ENCODE results near the gene MARCO.

DNA sequence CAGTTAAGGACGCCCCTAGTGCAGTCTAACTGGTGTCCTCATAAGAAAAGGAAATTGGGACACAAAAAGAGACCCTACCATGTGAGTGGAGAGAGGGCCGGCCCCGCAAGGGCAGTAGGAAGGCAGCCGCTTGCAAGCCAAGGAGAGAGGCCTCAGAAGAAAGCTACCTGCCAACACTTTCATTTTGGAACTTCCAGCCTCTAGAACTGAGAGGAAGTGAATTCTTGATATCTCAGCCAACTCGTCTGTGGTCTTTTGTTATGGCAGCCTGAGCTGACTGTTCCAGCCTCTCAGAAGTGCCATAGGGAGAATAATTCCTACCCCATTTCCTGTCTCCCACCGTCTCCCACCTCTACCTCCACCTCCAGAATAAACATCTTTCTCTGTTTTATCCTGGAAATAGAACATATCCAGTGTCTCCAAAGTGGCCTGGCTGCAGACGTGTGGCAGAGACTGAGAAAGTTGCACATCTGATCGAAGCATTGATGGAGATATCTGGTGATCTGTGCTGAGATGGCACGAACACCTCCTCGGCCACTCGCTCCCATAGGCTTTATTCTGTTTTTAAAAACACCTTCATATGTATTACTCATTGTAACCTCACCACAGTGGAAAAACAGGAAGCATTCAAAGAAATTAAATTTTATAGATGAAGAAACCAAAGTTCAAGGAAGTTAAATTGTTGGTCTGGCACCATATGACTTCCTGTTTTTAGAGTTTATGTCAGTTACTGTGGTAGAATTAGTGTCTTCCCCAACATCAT, 39.5 kb upstream of the MARCO start:
- no peak for TF ChIP-seq CTCF (IDR thresholded peaks at IDR 0.05)
- no peak for TF ChIP-seq POLR2A (IDR thresholded peaks at IDR 0.05)
- no peak for TF ChIP-seq POLR2AphosphoS5 (IDR thresholded peaks at IDR 0.05; ENCODE audit: insufficient read depth in 1 of 2, low read depth in 1 of 2)

Measured in vagina (tissue), 2 donors.